ENCODE measurements around the gene UGT2B17. TPM values are rescaled to one million over a fixed set of nuclear protein-coding genes. Genes with fewer than 3 reads are reported as not detected.
"Not testable (repeated sequence)": the region's sequence is repeated elsewhere in the genome, so short reads cannot be mapped to it uniquely, and the experiment has no call there.

Gene UGT2B17
- total RNA-seq, 1 donor from 2014 or later = 0.18 TPM

DNA sequence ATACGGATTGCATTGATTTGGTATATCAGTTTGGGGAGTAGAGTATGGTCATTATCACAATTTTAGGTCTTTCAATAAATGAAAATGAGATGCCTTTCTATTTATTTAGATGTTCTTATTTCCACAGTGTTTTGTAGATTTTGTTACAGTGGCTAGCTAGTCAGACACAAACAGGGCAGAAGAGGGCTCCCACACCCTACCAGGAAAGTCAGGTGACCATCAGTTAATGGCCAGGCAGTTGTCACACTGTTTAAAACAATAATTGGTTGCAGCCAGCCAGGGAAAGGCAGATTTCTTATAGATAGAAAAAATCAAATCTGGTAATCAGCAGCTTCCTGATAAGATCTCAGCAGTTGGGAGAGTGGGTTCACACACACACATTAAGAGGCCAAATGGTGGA lies 57.2 kb downstream of the UGT2B17 start:
- H3K4me3 ChIP-seq = no peak overlapping the region
- H3K4me1 ChIP-seq = no peaks in the 10 kb centered on the region
- TF ChIP-seq, protein P1, sequence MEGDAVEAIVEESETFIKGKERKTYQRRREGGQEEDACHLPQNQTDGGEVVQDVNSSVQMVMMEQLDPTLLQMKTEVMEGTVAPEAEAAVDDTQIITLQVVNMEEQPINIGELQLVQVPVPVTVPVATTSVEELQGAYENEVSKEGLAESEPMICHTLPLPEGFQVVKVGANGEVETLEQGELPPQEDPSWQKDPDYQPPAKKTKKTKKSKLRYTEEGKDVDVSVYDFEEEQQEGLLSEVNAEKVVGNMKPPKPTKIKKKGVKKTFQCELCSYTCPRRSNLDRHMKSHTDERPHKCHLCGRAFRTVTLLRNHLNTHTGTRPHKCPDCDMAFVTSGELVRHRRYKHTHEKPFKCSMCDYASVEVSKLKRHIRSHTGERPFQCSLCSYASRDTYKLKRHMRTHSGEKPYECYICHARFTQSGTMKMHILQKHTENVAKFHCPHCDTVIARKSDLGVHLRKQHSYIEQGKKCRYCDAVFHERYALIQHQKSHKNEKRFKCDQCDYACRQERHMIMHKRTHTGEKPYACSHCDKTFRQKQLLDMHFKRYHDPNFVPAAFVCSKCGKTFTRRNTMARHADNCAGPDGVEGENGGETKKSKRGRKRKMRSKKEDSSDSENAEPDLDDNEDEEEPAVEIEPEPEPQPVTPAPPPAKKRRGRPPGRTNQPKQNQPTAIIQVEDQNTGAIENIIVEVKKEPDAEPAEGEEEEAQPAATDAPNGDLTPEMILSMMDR (IDR thresholded peaks at IDR 0.05) = no peak
- no peaks in the 10 kb centered on the region for H3K9me3 ChIP-seq
- no peaks in the 10 kb centered on the region for H3K36me3 ChIP-seq
- ATAC-seq (no peak), DNase-seq (no peak)
- H3K27ac ChIP-seq = no peak overlapping the region
- intact Hi-C loops (cut with DNase I) = no loop called here
- no peaks in the 10 kb centered on the region for H3K27me3 ChIP-seq (ENCODE audit: low read depth)

DNA sequence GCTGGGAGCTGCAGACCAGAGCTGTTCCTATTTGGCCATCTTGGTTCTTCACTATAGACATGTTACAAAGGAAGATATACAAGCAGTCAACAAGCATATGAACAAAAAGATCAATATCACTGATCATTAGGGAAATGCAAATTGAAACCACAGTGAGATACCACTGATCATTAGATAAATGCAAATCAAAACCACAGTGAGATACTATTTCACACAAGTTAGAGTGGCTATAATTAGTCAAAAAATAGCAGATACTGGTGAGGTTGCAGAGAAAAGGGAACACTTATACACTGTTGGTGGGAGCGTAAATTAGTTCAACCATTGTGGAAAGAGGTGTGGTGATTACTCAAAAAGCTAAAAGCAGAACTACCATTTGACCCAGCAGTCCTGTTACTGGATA lies 70.7 kb downstream of the UGT2B17 start:
- DNase-seq; intact Hi-C loops (cut with DNase I); H3K36me3 ChIP-seq; H3K27me3 ChIP-seq (ENCODE audit: low read depth); H3K4me1 ChIP-seq; H3K4me3 ChIP-seq; H3K27ac ChIP-seq; H3K9me3 ChIP-seq; ATAC-seq: not testable (repeated sequence)

DNA sequence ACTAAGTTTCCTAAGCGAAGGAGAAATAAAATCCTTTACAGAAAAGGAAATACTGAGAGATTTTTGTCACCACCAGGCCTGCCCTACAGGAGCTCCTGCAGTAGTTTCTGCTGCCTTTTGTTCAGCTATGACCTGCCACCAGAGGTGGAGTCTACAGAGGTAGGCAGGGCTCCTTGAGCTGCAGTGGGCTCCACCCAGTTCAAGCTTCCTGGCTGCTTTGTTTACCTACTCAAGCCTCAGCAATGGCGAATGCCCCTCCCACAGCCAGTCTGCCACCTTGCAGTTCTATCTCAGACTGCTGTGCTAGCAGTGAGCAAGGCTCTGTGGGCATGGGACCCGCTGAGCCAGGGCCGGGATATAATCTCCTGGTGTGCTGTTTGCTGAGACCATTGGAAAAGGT lies 71.3 kb downstream of the UGT2B17 start:
- H3K4me3 ChIP-seq; DNase-seq; intact Hi-C loops (cut with DNase I); H3K36me3 ChIP-seq; H3K4me1 ChIP-seq; H3K27me3 ChIP-seq (ENCODE audit: low read depth); H3K27ac ChIP-seq; ATAC-seq; H3K9me3 ChIP-seq: not testable (repeated sequence)

DNA sequence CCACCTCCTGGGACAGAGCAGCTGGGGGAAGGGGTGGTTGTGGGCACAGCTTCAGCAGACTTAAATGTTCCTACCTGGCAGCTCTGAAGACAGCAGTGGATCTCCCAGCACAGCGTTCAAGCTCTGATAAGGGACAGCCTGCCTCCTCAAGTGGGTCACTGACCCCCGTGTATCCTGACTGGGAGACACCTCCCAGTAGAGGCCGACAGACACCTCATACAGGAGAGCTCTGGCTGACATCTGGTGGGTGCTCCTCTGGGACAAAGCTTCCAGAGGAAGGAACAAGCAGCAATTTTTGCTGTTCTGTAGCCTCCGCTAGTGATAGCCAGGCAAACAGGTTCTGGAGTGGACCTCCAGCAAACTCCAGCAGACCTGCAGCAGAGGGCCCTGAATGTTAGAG lies 72.7 kb downstream of the UGT2B17 start:
- H3K36me3 ChIP-seq; ATAC-seq; DNase-seq; H3K27me3 ChIP-seq (ENCODE audit: low read depth); intact Hi-C loops (cut with DNase I); H3K9me3 ChIP-seq; H3K4me3 ChIP-seq; H3K4me1 ChIP-seq; H3K27ac ChIP-seq: not testable (repeated sequence)

DNA sequence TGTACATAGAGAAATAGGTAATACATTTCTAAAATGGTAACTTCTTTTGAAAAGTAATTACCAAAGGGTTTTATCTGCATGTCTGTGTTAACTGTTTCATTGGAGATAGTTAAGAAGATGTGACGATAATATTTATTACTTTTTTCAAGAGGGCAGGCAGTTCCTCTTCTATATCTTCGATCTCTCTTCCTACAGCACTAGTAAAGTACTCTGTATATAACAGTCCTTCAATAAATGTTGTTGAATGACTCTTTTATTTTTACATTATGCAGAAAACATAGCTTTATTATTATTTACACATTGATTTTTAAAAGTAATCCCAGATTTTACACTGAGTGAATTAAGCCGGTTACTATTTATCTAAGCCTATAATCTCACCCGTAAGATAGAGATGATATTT lies 77.1 kb downstream of the UGT2B17 start:
- intact Hi-C loops (cut with DNase I) = loop anchor here (10.0 kb wide), 1 partner anchor 676 kb away; no protein-coding TSS in a partner anchor
- TF ChIP-seq, protein P1 (IDR thresholded peaks at IDR 0.05) = no peak
- H3K27me3 ChIP-seq (ENCODE audit: low read depth) = no peaks in the 10 kb centered on the region
- no peaks in the 10 kb centered on the region for H3K4me1 ChIP-seq
- H3K4me3 ChIP-seq = no peak overlapping the region
- DNase-seq (no peak), ATAC-seq (no peak)
- no peaks in the 10 kb centered on the region for H3K9me3 ChIP-seq
- H3K27ac ChIP-seq = no peak overlapping the region
- no peaks in the 10 kb centered on the region for H3K36me3 ChIP-seq

GRCh38 chr4:68498413-68499007 lies 77.6 kb downstream of the UGT2B17 start:
- Histone ChIP-seq H3K27ac (no peak overlapping the region), H3K4me1 (no peaks in the 10 kb centered on the region), H3K27me3 (ENCODE audit: low read depth) (no peaks in the 10 kb centered on the region), H3K9me3 (no peaks in the 10 kb centered on the region), H3K36me3 (no peaks in the 10 kb centered on the region), H3K4me3 (no peak overlapping the region)
- intact Hi-C loops (cut with DNase I) = loop anchor here (10.0 kb wide), 1 partner anchor 676 kb away; no protein-coding TSS in a partner anchor
- ATAC-seq (peak; percentile 89 to 92), DNase-seq (no peak)
- TF ChIP-seq, protein P1 (IDR thresholded peaks at IDR 0.05) = peak; percentile 84

DNA sequence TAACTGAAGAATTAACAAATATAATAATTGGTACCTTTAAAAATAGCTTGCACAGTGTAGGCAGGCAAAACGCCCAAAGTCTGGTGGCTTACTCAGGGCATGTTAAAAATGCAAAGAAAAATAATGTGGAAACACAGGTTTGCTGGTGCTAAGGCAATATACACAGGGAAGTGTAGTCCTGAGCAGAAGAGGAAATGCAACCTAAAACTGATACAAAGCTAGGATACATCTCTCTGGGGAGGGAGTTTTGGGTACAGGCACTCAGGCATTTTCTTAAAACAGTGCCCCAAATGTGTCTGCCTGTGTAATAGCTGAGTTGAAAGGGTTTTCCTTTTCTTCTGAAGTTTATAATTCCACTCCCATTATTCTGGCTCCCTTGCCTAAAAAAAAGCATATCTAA lies 81.4 kb downstream of the UGT2B17 start:
- no peak for ATAC-seq
- H3K4me1 ChIP-seq = no peaks in the 10 kb centered on the region
- intact Hi-C loops (cut with DNase I) = loop anchor here (10.0 kb wide), 1 partner anchor 680 kb away; no protein-coding TSS in a partner anchor
- no peaks in the 10 kb centered on the region for H3K9me3 ChIP-seq
- no peak overlapping the region for H3K27ac ChIP-seq
- TF ChIP-seq, protein P1 (IDR thresholded peaks at IDR 0.05) = no peak
- H3K36me3 ChIP-seq = no peaks in the 10 kb centered on the region
- H3K4me3 ChIP-seq = no peak overlapping the region
- H3K27me3 ChIP-seq (ENCODE audit: low read depth) = no peaks in the 10 kb centered on the region
- no peak for DNase-seq
